Dermis blood vessel endothelial cell (primary cell): Measurements from ENCODE around the gene TNFRSF8. TPM values are rescaled to one million over a fixed set of nuclear protein-coding genes. Genes with fewer than 3 reads are reported as not detected.
A peak's percentile ranks its signal among the peaks of the same experiment; 100 is the strongest.
"Not testable (repeated sequence)": the region's sequence is repeated elsewhere in the genome, so short reads cannot be mapped to it uniquely, and the experiment has no call there.

Experiments
- DNase-seq: peaks from one replicate; pipeline ENCODE4 v3.0.0; 2010
- total RNA-seq: library from RNA; depleted of rRNA; stranded (reverse); fragments of >200 nt; gene quantifications from 2 replicates; pipeline ENCODE4 v1.2.3, GENCODE V29; 2014

TNFRSF8 gene
- total RNA-seq, 1 donor from 2014 or later, result 0.34 TPM

DNA sequence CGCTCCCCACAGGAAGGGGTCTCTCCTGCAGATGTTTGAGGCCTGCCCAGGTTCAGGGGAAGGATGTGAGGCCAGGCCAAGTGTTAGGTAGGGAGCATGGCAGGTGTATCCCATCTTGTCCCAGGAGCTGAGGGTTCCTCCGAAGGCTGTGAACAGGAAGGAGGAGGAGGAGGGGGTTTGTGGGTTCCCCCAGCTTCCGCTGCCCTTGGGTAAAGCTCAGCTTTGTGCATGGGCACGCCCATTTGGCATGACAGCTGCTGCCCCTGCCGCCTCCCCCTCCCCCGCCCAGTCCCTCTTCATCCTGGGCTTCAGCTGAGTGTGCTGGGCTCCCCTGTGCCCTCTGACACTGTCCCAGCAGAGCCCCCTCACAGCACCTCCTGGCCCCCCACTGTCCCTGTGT lies 25.5 kb downstream of the TNFRSF8 start:
- no peak for DNase-seq

DNA sequence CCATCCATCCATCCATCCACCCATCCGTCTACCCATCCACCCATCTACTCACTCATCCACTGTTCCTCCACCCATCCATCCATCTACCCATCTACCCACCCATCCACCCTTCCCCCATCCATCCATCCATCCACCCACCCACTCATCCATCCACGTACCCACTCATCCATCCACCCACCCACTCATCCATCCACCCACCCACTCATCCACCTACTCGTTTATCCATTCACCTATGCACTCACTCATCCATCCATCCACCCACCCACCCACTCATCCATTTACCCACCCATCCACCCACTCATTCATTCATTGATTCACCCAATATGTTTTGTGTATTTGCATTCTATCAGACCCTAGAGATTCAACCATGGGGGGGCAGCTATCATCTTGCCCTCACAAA lies 27.2 kb downstream of the TNFRSF8 start:
- DNase-seq, result no peak

GRCh38 chr1:12091191-12091590 lies 28.1 kb downstream of the TNFRSF8 start:
- DNase-seq, result no peak

- DNase-seq, result no peak
Measured at GRCh38 chr1:12094180-12094579, 31.1 kb downstream of the TNFRSF8 start.

GRCh38 chr1:12095452-12096263 lies 32.6 kb downstream of the TNFRSF8 start:
- no peak for DNase-seq

DNA sequence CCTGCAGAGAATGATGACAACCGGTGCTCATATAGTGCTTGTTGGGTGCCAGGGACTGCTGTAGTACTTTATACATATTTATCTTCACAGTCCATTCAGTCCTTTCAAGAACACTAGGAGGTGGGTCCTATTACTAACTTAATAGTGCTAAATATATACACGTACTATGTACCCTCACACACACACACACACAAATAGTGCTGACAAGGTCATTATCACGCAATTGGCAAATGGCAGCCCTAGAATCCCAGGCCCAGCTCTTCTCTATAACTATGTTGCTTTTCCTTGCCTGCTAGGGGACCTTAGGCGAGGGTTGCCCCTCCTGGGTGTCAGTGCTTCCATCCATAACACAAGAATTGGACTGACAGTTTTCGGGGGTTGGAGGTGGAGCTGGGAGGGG lies 33.5 kb downstream of the TNFRSF8 start:
- no peak for DNase-seq

DNA sequence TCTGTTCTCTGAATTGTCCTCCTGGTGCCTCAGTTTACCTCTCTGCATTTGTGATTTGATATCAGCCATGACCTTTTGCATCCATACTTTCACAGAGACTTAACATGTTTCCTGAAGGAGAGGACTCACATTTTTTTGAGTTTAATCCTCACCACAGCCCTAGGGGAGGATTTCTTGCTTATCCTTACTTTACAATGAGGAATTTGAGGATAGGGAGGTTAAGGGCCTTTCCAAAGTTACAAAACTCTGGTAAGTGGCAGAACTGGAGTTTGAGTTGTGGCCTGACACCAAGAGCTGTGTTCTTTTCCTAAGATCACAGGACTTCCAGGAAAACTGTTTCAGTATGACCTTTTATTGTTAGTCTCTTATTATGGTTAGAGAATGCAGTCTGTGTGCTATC lies 34.2 kb downstream of the TNFRSF8 start:
- no peak for DNase-seq

DNA sequence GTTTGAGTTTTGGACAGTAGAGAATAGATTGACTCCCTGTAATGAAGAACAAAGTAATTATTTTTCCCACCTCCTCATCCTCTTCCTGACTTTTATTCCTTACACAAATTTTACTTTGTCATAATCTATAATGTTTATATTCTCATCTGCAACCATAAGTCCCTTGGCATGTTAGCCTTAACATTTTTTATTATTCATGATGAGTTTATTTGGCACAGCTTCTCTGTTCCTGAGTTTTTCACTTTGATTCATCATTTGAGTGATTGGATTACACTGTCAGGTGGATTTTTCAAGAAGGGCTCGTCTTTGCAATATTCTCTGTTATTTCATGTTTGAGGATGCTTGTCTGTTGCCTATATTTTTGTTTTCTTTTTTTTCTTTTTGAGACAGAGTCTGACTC lies 35.7 kb downstream of the TNFRSF8 start:
- DNase-seq, result no peak

DNA sequence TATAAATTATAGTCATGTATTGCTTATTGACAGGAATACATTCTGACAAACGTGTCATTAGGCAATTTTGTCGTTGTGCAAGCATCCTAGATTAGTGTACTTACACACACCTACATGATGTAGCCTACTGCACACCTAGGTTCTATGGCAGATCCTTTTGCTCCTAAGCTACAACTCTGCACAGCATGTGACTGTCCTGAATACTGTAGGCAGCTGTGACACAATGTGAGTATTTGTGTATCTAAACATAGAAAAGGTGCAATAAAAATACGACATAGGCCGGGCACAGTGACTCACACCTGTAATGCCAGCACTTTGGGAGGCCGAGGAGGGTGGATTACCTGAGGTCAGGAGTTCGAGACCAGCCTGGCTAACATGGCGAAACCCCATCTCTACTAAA lies 36.5 kb downstream of the TNFRSF8 start:
- DNase-seq, result no peak

DNA sequence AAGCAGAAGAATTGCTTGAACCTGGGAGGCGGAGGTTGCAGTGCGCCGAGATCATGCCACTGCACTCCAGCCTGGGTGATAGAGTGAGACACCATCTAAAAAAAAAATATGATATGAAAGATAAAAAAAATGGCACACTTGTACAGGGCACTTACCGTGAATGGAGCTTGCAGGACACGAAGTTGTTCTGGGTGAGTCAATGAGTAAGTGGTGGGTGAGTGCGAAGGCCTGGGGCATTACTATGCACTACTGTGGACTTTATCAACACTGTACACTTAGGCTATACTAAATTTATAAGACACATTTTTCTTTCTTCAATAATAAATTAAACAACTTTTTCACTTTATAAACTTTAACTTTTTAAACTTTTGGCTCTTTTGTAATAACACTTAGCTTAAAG lies 37.0 kb downstream of the TNFRSF8 start:
- DNase-seq, result no peak

GRCh38 chr1:12101120-12101519 lies 38.0 kb downstream of the TNFRSF8 start:
- DNase-seq, result not testable (repeated sequence)

DNA sequence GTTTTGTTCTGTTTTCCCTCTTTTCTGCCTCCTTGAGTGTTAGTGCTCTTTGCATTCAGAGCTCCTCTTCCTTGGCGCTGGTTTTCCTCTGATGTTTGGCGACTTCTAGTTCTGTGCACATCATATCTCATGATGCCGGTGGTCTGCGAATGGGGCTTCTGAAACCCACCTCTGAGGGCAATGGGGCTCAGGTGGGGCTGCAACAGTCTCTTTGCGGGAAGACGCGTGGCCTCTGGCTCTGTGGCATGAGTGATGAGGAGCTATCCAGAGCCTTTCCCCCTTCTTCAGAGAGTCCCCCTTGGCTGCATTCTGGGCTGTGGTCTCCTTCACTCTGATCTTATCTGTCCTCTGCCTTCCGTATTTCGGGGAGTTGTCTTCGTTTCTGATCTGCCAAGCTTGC lies 39.0 kb downstream of the TNFRSF8 start:
- no peak for DNase-seq

GRCh38 chr1:12104417-12104816 lies 41.3 kb downstream of the TNFRSF8 start:
- no peak for DNase-seq

DNA sequence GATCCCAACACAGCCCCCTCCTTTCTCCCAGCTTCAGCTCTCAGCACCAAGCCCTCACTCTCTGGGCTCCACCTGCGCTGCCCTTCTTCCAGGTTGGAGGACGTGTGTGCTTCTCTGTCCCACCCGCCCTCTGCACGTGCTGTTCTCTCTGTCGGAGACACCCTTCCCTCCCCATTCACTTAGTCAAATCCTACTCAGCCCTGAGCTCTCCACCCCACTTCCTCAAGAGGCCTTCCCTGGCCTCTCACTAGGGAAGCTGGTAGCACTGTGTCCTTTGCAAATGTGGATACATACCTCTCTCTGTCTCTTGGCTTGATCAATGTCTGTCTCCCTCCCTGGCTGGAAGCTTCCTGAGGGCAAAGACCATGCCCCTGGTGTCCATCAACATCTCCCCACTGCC lies 43.0 kb downstream of the TNFRSF8 start:
- DNase-seq, result no peak

- DNase-seq, result peak; percentile 39
Measured at GRCh38 chr1:12106861-12107260, 43.8 kb downstream of the TNFRSF8 start.

GRCh38 chr1:12107718-12108117 lies 44.6 kb downstream of the TNFRSF8 start:
- no peak for DNase-seq

- no peak for DNase-seq
Measured at GRCh38 chr1:12109901-12110300, 46.8 kb downstream of the TNFRSF8 start.

DNA sequence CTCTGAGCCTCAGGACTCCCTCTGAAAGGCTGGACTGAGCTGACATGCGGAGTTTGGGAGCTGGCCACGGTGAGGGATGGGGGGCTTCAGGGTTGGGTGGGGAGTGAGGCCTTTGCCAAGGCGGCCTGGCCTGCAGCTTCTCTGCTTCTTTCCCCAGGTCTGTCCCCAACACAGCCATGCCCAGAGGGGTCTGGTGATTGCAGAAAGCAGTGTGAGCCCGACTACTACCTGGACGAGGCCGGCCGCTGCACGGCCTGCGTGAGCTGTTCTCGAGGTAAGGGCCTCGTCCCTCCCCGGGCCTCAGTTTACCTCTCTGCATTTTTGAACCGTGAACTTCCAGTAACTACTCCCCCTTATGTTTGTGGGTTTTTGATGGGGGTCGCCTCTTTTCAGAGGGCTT lies 48.6 kb downstream of the TNFRSF8 start:
- DNase-seq, result no peak

- no peak for DNase-seq
Measured at GRCh38 chr1:12112711-12113161, 49.6 kb downstream of the TNFRSF8 start.

- no peak for DNase-seq
Measured at GRCh38 chr1:12113433-12114339, 50.6 kb downstream of the TNFRSF8 start.

DNA sequence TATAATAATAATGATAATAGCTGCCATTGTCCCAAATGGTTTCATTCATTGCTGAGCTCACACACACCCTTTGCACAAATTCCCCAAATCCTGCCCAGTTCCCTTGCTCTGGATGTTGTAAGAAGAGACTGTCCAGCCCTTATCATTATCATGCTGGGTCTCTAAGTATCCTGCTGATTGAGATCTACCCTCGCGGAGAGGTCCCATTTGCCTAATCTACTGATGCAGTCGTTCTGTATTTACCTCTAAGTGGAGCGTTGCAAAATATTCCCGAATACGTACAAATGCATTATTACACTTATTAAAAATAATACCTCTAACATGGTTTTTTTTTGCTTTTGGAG lies 51.2 kb downstream of the TNFRSF8 start:
- no peak for DNase-seq

DNA sequence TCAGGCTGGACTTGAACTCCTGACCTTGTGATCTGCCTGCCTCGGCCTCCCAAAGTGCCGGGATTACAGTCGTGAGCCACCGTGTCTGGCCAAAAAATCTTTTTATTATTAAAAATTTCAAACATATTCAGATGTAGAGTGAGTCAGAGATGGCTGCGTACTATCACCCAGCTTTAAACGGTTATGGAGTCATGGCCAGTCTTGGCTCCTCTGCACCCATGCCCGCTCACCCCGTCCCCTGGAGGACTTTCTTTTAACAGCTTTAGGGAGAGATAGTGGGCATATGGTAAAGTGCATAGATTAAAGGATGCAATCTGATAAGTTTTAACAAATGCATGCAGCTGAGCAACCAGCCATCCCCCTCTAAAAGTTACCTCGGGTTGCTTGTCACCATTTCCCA lies 51.8 kb downstream of the TNFRSF8 start:
- DNase-seq, result no peak

DNA sequence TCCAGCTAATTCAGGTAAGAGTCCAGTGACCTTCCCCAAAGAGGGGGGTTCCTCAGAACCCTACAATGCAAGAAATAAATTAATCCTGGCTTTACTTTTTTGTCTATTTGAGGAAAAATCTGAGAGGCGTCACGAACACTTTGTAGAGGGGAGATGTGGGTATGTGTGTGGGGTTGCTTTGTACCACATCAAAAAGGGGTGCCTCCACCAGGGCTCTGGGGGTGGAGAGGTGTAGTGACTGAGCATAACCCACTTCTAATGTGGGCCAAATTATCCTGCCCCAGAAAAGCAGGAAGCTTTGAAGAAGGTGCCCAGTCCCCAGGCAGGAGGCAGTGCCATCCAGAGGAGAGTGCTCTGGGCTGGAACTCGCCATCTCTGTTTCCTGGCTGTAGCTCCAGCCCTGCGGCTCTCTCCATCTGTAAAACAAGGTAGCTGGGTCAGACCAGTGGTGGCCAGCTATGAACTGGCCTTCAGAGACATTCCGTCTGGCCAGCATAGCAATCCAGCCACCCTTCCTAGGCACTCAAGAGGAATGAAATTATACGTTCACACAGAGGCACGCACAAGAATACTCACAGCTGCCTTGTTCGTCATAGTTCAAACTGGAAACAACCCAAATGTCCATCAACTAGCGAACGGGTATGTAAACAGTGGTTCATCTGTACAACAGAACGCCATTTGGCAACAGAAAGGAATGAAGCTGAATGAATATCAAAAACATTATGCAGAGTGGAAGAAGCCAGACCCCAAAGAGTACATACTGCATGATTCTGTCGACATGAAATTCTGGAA lies 58.3 kb downstream of the TNFRSF8 start:
- no peak for DNase-seq
